Measurements from ENCODE around the gene EWSR1.

DNA sequence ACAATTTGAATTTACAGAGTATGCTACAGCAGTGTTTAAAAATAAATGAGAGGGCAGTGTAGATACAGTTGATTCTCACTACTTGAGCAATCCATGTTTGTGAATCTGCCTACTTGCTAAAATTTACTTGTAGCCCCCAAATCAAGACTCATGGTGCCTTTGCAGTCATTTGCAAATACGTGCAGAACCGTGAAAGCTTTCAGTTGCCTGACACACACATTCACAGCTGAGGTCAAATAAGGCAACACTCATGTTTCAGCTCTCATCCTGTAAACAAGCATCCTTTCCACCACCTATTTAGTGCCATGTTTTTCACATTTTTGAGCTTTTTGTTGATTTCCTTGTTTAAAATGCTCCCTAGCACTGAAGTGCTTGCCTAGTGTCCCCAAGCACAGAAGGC lies 80.0 kb downstream of the EWSR1 start:
- no peak for TF ChIP-seq EZH2phosphoT487 (IDR thresholded peaks at IDR 0.05; ENCODE audit: insufficient read depth, low read depth)
- no peak for TF ChIP-seq EZH2 (IDR thresholded peaks at IDR 0.05; ENCODE audit: insufficient read depth, poor library complexity, severe bottlenecking)

All from GM23248 (cell line).